HL-60 (cell line): ENCODE data around the gene MSH5.

ENCODE experiments used
- POLR2AphosphoS5 ChIP-seq: IDR thresholded peaks from 2 replicates; pipeline ENCODE4 v1.6.1; 2012; ENCODE audit warnings: low read depth
- TF ChIP-seq, protein P1 (sequence below): IDR thresholded peaks from one replicate; pipeline ENCODE4 v1.5.1; 2011; ENCODE audit warnings: low read length, control low read depth, inconsistent platforms; ENCODE audit not compliant: insufficient read depth

DNA sequence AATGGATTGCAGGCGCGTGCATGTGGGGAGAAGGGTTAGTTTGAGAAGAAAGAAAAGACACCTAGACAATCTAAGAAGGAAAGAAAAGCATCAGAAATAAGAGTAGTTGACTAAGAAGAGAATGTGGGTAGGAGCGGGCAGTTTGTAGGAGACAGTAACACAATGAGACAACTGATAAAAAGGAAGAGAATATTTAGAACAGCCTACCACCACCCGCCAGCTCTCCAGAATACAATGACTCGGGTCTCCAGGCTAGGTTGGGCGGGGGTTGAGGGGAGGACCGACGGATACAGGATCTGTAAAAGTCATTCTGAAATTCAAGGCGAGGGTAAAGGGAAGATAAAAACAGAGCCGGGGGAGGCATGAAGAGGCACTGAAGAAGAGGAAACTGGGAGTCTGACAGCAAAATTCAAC is 37.4 kb upstream of the MSH5 start:
- TF ChIP-seq, protein P1, sequence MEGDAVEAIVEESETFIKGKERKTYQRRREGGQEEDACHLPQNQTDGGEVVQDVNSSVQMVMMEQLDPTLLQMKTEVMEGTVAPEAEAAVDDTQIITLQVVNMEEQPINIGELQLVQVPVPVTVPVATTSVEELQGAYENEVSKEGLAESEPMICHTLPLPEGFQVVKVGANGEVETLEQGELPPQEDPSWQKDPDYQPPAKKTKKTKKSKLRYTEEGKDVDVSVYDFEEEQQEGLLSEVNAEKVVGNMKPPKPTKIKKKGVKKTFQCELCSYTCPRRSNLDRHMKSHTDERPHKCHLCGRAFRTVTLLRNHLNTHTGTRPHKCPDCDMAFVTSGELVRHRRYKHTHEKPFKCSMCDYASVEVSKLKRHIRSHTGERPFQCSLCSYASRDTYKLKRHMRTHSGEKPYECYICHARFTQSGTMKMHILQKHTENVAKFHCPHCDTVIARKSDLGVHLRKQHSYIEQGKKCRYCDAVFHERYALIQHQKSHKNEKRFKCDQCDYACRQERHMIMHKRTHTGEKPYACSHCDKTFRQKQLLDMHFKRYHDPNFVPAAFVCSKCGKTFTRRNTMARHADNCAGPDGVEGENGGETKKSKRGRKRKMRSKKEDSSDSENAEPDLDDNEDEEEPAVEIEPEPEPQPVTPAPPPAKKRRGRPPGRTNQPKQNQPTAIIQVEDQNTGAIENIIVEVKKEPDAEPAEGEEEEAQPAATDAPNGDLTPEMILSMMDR, result no peak
- TF ChIP-seq POLR2AphosphoS5, result no peak
